Right forelimb (tissue), 1 donor: ENCODE data around the gene ATP9A.
"Not testable (repeated sequence)": the region's sequence is repeated elsewhere in the genome, so short reads cannot be mapped to it uniquely, and the experiment has no call there.

ENCODE experiments used
- DNase-seq: peaks from one replicate; pipeline ENCODE4 v3.0.0-alpha.2; 2018

ATP9A gene

DNA sequence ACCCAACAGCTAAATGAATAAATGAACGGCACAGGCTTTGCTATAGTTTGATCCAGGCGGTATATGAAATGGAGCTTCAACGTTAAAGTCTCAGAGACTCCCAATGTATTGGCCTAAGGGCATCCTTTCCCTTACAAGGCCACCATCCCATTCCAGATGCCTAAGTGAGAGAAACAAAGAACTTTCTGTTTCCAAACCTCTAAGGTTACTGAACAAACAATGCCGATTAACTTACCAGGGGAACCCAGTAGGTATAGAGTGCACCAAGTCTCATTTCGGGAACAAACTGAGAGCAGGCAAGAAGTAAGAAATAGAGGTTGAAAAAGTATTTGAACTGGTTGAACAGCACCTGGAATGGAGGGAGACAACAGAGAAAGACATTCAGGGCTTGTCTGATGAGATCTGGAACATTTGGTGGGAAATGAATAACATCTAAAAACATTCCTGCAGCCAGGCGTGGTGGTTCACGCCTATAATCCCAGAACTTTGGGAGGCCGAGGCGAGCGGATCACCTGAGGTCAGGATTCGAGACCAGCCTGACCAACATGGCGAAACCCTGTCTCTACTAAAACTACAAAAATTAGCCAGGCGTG is 42.5 kb downstream of the ATP9A start:
- DNase-seq: no peak

DNA sequence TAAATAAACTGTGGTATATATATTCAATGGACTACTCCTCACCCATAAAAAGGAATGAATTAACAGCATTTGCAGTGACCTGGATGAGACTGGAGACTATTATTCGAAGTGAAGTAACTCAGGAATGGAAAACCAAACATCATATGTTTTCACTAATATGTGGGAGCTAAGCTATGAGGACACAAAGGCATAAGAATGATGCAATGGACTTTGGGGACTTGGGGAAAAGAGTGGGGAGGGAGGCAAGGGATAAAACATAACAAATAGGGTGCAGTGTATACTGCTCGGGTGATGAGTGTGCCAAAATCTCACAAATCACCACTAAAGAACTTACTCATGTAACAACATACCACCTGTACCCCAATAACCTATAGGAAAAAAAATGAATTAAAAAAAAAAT is 45.2 kb downstream of the ATP9A start:
- not testable (repeated sequence) for DNase-seq

DNA sequence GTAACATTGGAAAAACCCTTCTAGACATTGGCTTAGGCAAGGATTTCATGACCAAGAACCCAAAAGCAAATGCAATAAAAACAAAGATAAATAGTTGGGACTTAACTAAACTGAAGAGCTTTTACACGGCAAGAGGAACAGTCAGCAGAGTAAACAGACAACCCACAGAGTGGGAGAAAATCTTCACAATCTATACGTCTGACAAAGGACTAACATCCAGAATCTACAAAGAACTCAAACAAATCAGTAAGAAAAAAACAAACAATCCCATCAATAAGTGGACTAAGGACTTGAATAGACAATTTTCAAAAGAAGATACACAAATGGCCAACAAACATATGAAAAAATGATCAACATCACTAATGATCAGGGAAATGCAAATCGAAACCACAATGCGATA is 45.9 kb downstream of the ATP9A start:
- not testable (repeated sequence) for DNase-seq

GRCh38 chr20:51720854-51721253 is 47.3 kb downstream of the ATP9A start:
- DNase-seq: peak; percentile 5

DNA sequence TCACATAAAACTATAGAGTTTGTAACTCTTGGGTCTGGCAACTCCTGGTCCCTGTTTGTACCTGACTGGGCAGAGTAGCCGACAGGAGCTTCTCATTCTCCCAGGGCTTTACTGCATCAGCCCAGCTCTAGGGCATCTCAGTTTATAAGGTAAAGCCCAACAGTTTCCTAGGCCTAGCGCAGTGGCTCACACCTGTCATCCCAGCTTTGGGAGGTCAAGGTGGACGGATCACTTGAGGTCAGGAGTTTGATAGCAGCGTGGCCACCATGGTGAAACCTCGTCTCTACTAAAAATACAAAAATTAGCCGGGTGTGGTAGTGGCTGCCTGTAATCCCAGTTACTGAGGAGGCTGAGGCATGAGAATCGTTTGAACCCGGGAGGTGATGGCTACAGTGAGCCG is 47.8 kb downstream of the ATP9A start:
- DNase-seq: peak; percentile 6

DNA sequence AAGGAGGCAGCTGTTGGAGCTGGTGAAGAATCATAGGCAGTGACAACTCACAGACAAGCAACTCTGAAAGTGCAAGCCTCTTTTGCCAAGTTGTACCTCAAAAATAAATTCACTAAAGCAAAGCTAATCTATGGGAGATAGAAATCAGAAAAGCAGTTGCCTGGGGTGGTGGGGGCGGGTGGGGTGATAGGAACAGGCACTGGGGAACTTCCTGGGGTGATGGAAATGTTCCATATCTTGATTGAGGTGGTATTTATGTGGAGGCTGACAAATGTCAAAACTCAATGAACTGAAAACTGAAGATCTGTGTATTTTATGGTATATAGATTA is 52.4 kb downstream of the ATP9A start:
- DNase-seq: no peak

DNA sequence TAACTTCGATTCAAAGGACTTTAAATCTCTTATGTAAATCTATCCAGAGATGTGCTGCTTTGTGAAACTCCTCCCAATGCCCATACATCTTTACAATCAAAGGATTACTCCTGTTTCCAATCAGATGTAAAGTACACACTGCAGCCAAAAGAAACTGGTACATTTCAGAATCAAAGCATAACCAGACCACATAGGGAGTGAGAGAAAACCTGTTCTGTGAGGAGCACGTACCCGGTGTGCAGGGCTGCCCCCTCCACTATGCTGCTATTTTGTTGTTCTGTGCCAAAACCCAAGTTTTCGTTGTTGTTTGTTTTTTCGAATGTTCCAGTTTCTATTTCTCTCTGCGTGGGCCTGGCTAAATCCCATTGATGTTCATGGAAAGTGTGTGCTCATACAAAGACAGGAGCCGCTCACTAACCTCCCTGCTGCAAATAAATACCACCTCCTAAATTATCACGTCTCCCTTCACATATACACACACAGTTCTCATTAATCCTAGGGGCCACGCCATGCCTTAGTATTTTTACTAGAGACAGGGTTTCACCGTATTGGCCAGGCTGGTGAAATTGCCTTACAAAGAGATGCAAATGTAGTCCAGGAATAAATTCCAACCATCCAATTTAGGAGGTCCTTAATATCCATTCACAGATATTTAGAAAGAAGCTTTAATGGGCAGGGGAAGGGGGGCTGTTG is 52.9 kb downstream of the ATP9A start:
- no peak for DNase-seq

GRCh38 chr20:51713213-51713598 is 55.0 kb downstream of the ATP9A start:
- DNase-seq: no peak

GRCh38 chr20:51712501-51713212 is 55.5 kb downstream of the ATP9A start:
- DNase-seq: no peak

- DNase-seq: no peak
Measured at GRCh38 chr20:51711426-51711825, 56.8 kb downstream of the ATP9A start.

DNA sequence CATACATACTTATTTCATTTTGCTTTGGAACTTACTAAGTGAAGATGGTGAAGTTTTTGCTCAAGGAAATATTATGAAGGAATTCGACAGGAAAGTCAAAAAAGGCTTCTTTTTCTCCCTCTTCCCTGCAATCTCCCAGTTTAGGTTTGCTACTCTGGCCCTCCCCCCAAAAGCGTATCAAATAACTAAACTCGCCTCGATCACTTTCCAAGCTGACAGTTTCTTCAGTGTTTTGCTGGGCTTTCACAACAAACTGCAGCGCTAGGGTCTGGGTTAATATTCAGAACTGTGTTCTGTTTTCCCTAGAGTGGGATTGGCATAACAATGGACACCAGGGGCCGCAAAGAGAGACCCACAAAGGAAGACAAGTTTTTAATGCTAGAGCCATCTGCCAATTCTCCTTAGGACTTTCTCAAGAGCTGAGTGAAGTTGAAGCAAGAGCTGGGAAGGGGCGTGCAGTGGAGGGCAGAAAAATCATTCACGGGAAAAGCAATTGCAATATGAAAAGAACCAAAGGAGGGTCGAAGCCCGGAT is 57.8 kb downstream of the ATP9A start:
- no peak for DNase-seq

- no peak for DNase-seq
Measured at GRCh38 chr20:51705400-51705799, 62.8 kb downstream of the ATP9A start.

GRCh38 chr20:51703400-51704287 is 64.5 kb downstream of the ATP9A start:
- DNase-seq: no peak

DNA sequence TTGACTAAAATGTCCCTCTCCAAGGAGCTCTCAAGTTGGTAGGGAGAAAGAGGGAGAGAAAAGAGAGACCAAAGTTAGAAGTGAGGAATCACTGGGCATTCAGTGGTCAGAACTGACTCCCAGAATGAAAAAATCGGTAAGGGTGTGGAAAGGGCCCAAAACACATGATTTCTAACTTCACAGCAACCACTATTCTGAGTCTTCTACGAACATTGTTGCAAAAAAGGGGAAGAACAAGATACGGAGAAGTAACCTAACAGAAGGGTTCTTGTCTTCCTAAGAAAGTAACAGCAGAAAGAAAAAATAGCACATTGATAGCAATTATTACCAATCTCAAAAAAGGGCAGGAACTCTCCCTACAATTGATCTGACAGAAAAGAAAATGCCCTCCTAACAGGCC is 65.6 kb downstream of the ATP9A start:
- DNase-seq: no peak

- DNase-seq: no peak
Measured at GRCh38 chr20:51700809-51701285, 67.3 kb downstream of the ATP9A start.

- DNase-seq: no peak
Measured at GRCh38 chr20:51698252-51698651, 69.9 kb downstream of the ATP9A start.

DNA sequence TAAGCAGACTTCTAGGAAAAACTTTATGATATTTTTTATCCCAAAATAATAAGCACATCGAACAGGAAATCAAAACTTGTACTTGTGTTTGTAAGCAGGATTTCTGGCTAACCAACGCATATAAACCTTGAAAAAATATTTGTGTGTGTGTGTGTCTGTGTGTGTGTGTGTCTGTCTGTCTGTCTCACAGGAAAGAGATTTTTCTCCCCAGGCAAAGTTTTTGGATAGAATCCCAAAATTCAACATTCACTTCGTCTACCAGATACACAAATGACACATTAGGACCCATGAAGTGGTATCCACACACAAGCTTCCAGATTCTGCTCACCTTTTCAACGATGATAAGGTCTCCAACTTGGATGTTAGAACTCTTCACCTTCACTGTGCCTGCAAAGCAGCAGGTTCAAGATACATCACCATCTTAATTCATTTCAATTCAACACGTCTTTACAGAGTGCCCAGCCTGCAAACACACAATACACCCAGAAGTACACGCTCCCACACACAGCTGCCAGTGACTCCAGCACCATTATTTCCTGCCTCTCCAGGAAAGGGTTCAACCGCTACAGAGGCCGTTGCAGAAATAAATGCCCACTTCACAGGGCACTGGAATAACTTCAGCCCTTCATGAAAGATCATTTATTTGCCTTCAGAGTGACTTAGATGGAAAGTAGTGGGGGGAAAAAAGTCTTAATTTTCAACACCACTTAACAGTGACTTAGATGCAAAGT is 70.9 kb downstream of the ATP9A start:
- no peak for DNase-seq

DNA sequence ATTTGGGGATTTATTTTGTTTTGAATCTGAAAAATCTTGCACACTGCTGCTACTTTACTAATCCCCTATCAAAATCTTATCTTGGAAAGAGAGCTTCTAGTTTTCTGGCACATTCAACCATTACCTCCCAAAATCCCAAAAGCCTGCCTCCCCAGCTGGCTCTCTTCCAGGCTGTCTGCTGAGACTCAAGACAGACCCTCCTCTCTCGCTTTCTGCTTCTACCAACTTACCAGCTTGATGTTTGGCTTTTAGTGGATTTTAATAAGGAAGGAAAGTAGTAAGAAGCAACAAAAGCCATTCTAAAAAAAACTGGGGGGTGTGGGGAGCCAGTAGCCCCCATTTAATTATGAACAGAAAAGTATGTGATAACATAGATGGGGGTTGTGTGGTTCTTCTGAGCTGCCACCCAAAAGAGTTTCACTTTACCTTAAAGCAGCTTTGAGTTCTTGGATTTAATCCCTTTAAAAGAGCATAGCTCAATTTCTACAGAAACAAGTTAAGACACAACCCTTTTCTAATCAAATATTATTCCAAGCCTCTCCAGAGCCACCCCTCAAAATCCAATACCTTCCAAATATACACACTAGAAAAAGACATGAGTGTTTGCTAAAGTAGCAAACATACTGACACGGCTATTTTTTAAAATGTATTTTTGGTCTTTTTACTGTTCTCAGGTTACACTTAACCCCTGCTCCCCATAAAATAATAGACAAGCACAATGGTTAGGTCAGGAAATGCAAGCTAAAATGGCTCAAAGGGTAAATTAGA is 71.7 kb downstream of the ATP9A start:
- no peak for DNase-seq

DNA sequence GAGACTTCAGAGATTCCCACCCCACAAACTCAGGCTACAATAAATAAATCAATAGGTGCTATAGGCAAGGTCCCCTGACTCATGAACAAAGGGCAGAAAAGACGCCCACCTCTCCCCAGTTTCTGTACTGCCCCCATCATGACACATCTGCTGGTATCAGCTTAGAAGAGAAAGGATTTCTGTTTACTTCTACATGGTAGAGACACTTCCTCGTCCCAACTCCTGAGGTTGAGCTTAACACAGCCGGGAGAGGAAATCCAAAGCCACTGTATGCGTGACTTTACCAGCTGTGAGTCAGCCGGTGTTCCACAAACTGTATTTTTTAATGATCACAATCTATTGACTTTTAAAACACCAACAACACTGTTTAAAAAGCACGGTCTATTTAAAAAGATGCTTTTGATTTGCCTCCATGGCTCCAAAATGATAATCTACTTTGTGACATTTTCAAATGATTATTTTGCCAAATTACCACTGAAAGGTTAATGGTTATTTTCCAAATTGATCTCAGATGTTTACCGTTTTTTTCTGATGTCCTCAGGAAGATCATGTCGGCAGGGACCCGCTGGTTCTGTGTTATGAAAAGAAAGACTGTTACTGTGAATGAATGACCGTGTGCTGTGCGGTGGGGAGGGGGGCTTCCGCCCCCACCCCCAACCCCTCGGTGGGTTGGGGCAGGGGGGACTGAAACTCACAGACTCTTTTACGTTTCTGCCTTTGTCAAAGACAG is 72.5 kb downstream of the ATP9A start:
- no peak for DNase-seq

DNA sequence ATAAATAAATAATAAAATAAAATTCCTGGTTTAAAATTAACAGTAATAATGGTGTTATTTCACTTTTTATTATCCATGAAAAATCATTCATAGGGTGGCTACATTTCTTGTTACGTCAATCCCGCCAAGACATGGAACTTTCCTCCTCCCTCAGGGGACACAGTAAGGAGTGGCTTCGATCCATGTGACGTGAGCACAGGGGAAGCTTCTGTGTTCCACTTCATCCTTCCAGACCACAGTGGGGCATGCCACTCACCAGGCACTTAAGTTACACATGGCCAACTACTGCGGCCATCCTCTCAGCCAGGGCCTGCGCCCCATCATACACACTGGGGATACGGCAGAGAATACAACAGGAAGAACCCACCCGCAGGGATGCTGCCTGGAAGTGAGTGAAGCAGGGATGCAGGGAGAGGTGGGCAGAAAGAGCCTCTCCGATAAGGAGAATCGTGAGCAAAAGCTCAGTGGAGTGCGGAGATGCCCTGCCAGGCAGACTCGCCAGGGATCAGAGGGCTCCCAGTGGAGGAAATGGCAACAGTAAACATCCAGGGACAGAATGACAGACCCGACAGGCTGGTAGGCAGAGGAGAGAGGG is 75.3 kb downstream of the ATP9A start:
- no peak for DNase-seq
